Vagina (tissue), 2 donors: ENCODE measurements around the gene PCARE. TPM values are rescaled to one million over a fixed set of nuclear protein-coding genes. Genes with fewer than 3 reads are reported as not detected.

Experiments used
- DNase-seq, 2 donors: peaks; one replicate each; pipeline ENCODE4 v3.0.0-alpha.2; 2017; ENCODE audit errors: extremely low spot score in 2 of 2
- H3K27ac ChIP-seq: fragments of 200-600 bp; sonication (generic); one replicate; pipeline ENCODE4 v1.5.1; 2019
- H3K27me3 ChIP-seq: fragments of 200-600 bp; sonication (generic); one replicate; pipeline ENCODE4 v1.5.1; 2019
- H3K36me3 ChIP-seq, 2 donors: fragments of 200-600 bp; sonication (generic); one replicate each; pipeline ENCODE4 v1.5.1; 2017 to 2019
- H3K4me1 ChIP-seq: fragments of 200-600 bp; sonication (generic); one replicate; pipeline ENCODE4 v1.5.1; 2019
- H3K4me3 ChIP-seq, 2 donors: fragments of 200-600 bp; sonication (generic); 1 replicate in 1 of 2; 2 replicates in 1 of 2; pipeline ENCODE4 v1.5.1; 2016 to 2019
- H3K9me3 ChIP-seq: fragments of 200-600 bp; sonication (generic); one replicate; pipeline ENCODE4 v1.5.1; 2019
- POLR2A ChIP-seq, 2 donors: fragments of 450-650 bp; IDR thresholded peaks; one replicate each; pipeline ENCODE4 v1.6.1; 2017; ENCODE audit warnings: antibody characterized with exemption in 2 of 2, mild to moderate bottlenecking in 2 of 2, moderate library complexity in 2 of 2
- POLR2AphosphoS5 ChIP-seq, 2 donors: sonication (generic); formaldehyde crosslinking; IDR thresholded peaks; one replicate each; pipeline ENCODE4 v1.9.0; 2017; ENCODE audit warnings: antibody characterized with exemption in 2 of 2, mild to moderate bottlenecking in 2 of 2, low read depth in 1 of 2; ENCODE audit not compliant: insufficient read depth in 1 of 2
- intact Hi-C: fragments of 100-400 bp; cut with DNase I; formaldehyde crosslinking; loops from one replicate; pipeline ENCODE4 v1.15.1; 2023
- total RNA-seq: library from RNA; depleted of rRNA; stranded (reverse); fragments of >200 nt; gene quantifications from one replicate; pipeline ENCODE4 v1.2.3, GENCODE V29; 2016
- TF ChIP-seq, protein P1 (sequence below), 3 experiments: fragments of 450-650 bp in 2 of 3; fragments of 200-600 bp in 1 of 3; sonication (generic) in 1 of 3; IDR thresholded peaks; one replicate each; pipeline ENCODE4 v1.5.1; 2017 to 2019; ENCODE audit warnings: antibody characterized with exemption in 3 of 3, mild to moderate bottlenecking in 2 of 3, moderate library complexity in 2 of 3

PCARE gene
- total RNA-seq = not detected

DNA sequence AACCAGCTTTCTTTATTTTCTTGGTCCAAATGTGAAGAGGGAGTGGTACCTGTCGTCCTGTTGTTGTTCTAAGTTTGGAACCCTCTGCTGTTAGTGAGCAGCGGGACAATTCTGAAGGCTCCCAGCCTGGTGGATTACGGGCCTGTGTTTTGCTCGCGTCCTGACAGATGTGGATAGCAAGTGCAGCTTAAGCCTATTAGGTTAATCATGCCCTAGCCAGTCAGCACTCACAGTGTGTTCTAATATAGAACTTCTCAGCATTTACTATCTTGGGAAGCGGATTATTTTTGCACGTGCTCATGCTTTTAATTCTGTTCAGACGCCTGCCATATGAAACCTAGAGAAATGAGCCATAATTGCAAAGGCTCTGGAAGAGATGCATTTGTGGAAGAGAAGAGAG, at the start of gene PCARE:
Gene PCARE, minus strand, starts transcription at position 113 of the 400 bp plus-strand sequence. CDS start 262 bp downstream, outside the sequence.
- Histone ChIP-seq H3K36me3 (no peaks in the 10 kb centered on the region), H3K4me1 (no peaks in the 10 kb centered on the region), H3K4me3 (no peak within 1 kb of the TSS), H3K9me3 (no peaks in the 10 kb centered on the region), H3K27me3 (no peaks in the 10 kb centered on the region), H3K27ac (no peak within 1 kb of the TSS)
- peak; percentile 40 to 42 for DNase-seq
- intact Hi-C loops = no loop called here
- TF ChIP-seq, protein P1, sequence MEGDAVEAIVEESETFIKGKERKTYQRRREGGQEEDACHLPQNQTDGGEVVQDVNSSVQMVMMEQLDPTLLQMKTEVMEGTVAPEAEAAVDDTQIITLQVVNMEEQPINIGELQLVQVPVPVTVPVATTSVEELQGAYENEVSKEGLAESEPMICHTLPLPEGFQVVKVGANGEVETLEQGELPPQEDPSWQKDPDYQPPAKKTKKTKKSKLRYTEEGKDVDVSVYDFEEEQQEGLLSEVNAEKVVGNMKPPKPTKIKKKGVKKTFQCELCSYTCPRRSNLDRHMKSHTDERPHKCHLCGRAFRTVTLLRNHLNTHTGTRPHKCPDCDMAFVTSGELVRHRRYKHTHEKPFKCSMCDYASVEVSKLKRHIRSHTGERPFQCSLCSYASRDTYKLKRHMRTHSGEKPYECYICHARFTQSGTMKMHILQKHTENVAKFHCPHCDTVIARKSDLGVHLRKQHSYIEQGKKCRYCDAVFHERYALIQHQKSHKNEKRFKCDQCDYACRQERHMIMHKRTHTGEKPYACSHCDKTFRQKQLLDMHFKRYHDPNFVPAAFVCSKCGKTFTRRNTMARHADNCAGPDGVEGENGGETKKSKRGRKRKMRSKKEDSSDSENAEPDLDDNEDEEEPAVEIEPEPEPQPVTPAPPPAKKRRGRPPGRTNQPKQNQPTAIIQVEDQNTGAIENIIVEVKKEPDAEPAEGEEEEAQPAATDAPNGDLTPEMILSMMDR (IDR thresholded peaks at IDR 0.05) = no peak
- no peak for TF ChIP-seq POLR2AphosphoS5 (IDR thresholded peaks at IDR 0.05; ENCODE audit: insufficient read depth in 1 of 2, low read depth in 1 of 2)

DNA sequence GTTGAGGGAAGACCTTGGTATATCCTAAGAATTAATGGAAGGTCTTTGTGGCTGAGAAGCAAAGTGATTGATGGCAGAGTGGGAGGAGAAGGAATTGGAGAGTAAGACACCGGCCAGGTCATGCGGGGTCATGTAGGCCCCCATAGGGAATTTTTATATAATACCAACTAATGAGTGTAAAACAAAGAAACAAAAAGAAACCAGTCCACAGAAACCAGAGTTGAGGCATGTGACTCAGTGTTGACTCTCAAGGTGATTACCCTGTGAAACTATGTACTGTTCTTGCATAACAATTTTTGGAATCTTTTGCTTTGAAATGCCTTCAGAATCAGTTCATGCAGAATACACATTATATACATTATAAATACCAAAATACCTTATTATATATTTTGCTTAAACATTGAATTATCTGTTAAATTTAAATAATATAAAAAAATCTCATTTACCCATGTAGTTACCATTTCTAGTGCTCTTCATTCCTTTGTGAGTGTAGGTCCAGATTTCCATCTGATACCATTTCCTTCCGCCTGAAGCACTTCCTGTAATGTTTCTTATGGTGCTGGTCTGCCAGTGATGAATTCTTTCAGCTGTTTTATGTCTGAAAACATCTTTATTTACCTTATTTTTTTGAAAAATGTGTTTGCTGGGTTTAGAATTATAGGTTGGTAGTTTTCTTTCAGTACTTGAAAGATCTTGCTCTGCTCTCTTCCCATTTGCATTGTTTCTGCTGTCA, 49.5 kb upstream of the PCARE start:
- Histone ChIP-seq H3K9me3 (no peaks in the 10 kb centered on the region), H3K36me3 (peaks cover 0 to 17% of the 10 kb centered on the region in 2 donors), H3K27me3 (no peaks in the 10 kb centered on the region), H3K4me1 (peaks cover 21% of the 10 kb centered on the region), H3K27ac (peak overlapping the region; percentile 44), H3K4me3 (no peak overlapping the region)
- no peak for TF ChIP-seq POLR2A (IDR thresholded peaks at IDR 0.05)
- TF ChIP-seq POLR2AphosphoS5 (IDR thresholded peaks at IDR 0.05; ENCODE audit: insufficient read depth in 1 of 2, low read depth in 1 of 2) = peak in 1 of 2 donors; percentile 61
- intact Hi-C loops = no loop called here
- no peak for DNase-seq

DNA sequence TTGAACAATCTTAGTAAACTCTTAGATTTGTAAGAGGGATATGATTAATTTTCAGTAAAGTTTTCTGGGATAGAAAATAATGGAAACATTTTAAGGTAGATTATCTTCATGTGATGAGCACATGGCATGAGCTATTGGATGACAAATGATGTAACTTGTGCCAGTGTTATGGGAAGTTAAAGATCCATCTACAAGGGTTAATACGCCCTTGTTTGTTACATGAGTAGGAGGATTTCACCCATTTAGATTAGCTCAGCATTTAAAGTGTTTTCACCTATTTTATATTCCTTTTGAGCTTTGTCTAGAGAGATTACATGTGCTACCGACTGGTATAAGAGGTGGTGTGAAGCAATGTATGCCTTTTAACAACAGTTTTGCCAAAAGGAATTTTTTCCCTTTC, 46.5 kb upstream of the PCARE start:
- Histone ChIP-seq H3K9me3 (no peaks in the 10 kb centered on the region), H3K4me3 (no peak overlapping the region), H3K36me3 (peaks cover 0 to 17% of the 10 kb centered on the region in 2 donors), H3K4me1 (peaks cover 40% of the 10 kb centered on the region), H3K27ac (no peak overlapping the region), H3K27me3 (no peaks in the 10 kb centered on the region)
- intact Hi-C loops = no loop called here
- no peak for DNase-seq
- TF ChIP-seq, protein P1 (IDR thresholded peaks at IDR 0.05) = no peak
- no peak for TF ChIP-seq POLR2AphosphoS5 (IDR thresholded peaks at IDR 0.05; ENCODE audit: insufficient read depth in 1 of 2, low read depth in 1 of 2)
- TF ChIP-seq POLR2A (IDR thresholded peaks at IDR 0.05) = no peak

DNA sequence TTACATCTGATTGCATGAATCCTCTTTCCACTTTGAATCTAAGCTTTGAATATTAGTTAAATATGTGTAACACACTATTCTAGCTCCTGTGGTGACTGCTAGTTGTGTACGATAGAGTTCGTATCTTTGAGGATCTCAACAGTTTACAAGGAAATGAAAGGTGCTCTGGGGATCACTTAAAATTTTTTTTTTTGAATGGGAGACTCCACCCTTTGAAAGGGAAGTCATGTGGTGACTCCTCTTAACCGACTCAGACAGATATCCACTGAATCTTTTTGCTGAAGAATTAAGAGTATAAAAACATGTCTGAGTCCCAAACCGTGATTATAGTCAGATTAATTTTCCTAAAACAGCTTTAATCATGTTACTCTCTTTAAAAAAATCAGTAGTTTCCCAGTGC, 44.9 kb upstream of the PCARE start:
- Histone ChIP-seq H3K27me3 (no peaks in the 10 kb centered on the region), H3K4me3 (no peak overlapping the region), H3K4me1 (peaks cover 49% of the 10 kb centered on the region), H3K36me3 (peaks cover 0 to 5% of the 10 kb centered on the region in 2 donors), H3K27ac (no peak overlapping the region), H3K9me3 (no peaks in the 10 kb centered on the region)
- no peak for DNase-seq
- intact Hi-C loops = no loop called here
- TF ChIP-seq POLR2A (IDR thresholded peaks at IDR 0.05) = no peak

DNA sequence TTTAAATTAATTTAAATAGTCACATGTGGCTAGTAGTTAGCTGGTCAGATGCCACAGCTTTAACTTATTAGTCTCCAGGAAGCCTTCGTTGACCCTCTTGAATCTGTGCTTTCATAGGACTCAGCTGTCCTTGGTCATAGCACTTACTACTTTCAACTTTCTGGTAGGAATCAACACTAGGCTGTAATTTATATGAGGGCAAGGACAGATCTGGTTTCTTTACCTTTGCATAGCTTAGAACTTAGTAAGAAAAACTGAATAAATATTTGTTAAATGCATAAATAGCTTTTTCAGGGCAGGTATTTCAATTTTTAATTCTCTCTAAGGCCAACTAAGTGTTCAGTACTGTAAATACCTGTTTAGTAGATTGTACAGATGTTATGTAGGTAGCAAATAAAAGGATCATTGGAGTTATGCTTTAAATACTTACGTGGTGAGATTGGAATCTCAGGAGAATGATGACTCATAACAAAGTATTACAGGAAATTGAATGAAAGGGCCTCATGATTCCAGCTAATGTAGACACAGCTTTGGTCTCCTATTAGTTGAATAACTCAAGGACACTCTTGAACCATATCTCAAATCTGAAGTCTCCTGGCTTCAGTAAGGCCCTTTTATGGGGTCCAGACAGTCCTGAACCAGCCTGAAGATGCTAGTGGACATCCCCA, 43.4 kb upstream of the PCARE start:
- no peaks in the 10 kb centered on the region for H3K36me3 ChIP-seq
- H3K27ac ChIP-seq = no peak overlapping the region
- H3K4me3 ChIP-seq = no peak overlapping the region
- DNase-seq = no peak
- no peaks in the 10 kb centered on the region for H3K27me3 ChIP-seq
- TF ChIP-seq, protein P1 (IDR thresholded peaks at IDR 0.05) = no peak
- peak in 1 of 2 donors; percentile 50 for TF ChIP-seq POLR2AphosphoS5 (IDR thresholded peaks at IDR 0.05; ENCODE audit: insufficient read depth in 1 of 2, low read depth in 1 of 2)
- intact Hi-C loops = no loop called here
- H3K9me3 ChIP-seq = no peaks in the 10 kb centered on the region
- peaks cover 54% of the 10 kb centered on the region for H3K4me1 ChIP-seq
